SK-N-SH treated with all-trans-retinoic acid at 6 μM for 48 hours (cell line): Measurements from ENCODE around the gene SOX8.

ENCODE experiments used
- ATAC-seq: fragments of 200-7000 bp; cut with Tn5 transposase; 3 replicates; pipeline ENCODE4 v1.9.1; 2020; ENCODE audit warnings: mild to moderate bottlenecking, moderate library complexity
- ARNTL ChIP-seq: fragments of 450-650 bp; formaldehyde crosslinking; IDR thresholded peaks from 2 replicates; pipeline ENCODE4 v1.5.0; 2020; ENCODE audit warnings: low read depth, mild to moderate bottlenecking, moderate library complexity, borderline replicate concordance
- BACH2 ChIP-seq: fragments of 250-450 bp; sonication (Bioruptor Pico); IDR thresholded peaks from 2 replicates; pipeline ENCODE4 v1.9.0; 2021; ENCODE audit warnings: mild to moderate bottlenecking, borderline replicate concordance
- CSDC2 ChIP-seq: fragments of 250-450 bp; sonication (Bioruptor Pico); IDR thresholded peaks from 2 replicates; pipeline ENCODE4 v1.5.0; 2020; ENCODE audit warnings: mild to moderate bottlenecking, moderate library complexity
- ESRRG ChIP-seq: fragments of 250-450 bp; sonication (Bioruptor Pico); IDR thresholded peaks from 2 replicates; pipeline ENCODE4 v1.6.1; 2021; ENCODE audit warnings: mild to moderate bottlenecking
- GLIS3 ChIP-seq: fragments of 250-450 bp; sonication (Bioruptor Pico); IDR thresholded peaks from 2 replicates; pipeline ENCODE4 v1.5.0; 2020; ENCODE audit warnings: mild to moderate bottlenecking, moderate library complexity
- ISL1 ChIP-seq: fragments of 250-450 bp; sonication (Bioruptor Pico); IDR thresholded peaks from 2 replicates; pipeline ENCODE4 v2.1.2; 2022; ENCODE audit warnings: mild to moderate bottlenecking, moderate library complexity
- OSR1 ChIP-seq: fragments of 250-450 bp; sonication (Bioruptor Pico); IDR thresholded peaks from 2 replicates; pipeline ENCODE4 v1.8.0; 2022; ENCODE audit warnings: moderate library complexity, mild to moderate bottlenecking, inconsistent platforms
- PPARA ChIP-seq: fragments of 250-450 bp; sonication (Bioruptor Pico); IDR thresholded peaks from 2 replicates; pipeline ENCODE4 v1.5.0; 2020; ENCODE audit warnings: mild to moderate bottlenecking, borderline replicate concordance
- RARB ChIP-seq: fragments of 250-450 bp; sonication (Bioruptor Pico); IDR thresholded peaks from 2 replicates; pipeline ENCODE4 v1.8.0; 2021; ENCODE audit warnings: mild to moderate bottlenecking, moderate library complexity
- SNAI2 ChIP-seq: fragments of 250-450 bp; sonication (Bioruptor Pico); IDR thresholded peaks from 2 replicates; pipeline ENCODE4 v1.5.0; 2020; ENCODE audit warnings: mild to moderate bottlenecking, moderate library complexity
- TCF4 ChIP-seq: fragments of 250-450 bp; sonication (Bioruptor Pico); IDR thresholded peaks from 2 replicates; pipeline ENCODE4 v1.8.0; 2021; ENCODE audit warnings: mild to moderate bottlenecking, moderate library complexity, borderline replicate concordance
- ZC3H10 ChIP-seq: fragments of 250-450 bp; sonication (Bioruptor Pico); IDR thresholded peaks from 2 replicates; pipeline ENCODE4 v1.5.1; 2021; ENCODE audit warnings: mild to moderate bottlenecking, moderate library complexity
- ZFP3 ChIP-seq: fragments of 250-450 bp; sonication (Bioruptor Pico); IDR thresholded peaks from 2 replicates; pipeline ENCODE4 v1.5.0; 2020; ENCODE audit warnings: mild to moderate bottlenecking, moderate library complexity
- ZFP30 ChIP-seq: fragments of 450-650 bp; formaldehyde crosslinking; IDR thresholded peaks from 2 replicates; pipeline ENCODE4 v1.5.0; 2022; ENCODE audit warnings: mild to moderate bottlenecking, moderate library complexity
- ZNF565 ChIP-seq: fragments of 450-650 bp; formaldehyde crosslinking; conservative IDR thresholded peaks from 2 replicates; pipeline ENCODE4 v1.5.0; 2020; ENCODE audit warnings: low read depth, mild to moderate bottlenecking, moderate library complexity
- ZNF70 ChIP-seq: fragments of 450-650 bp; formaldehyde crosslinking; IDR thresholded peaks from 2 replicates; pipeline ENCODE4 v1.5.0; 2020; ENCODE audit warnings: mild to moderate bottlenecking, moderate library complexity
- ZNF8 ChIP-seq: fragments of 450-650 bp; formaldehyde crosslinking; IDR thresholded peaks from 2 replicates; pipeline ENCODE4 v1.5.0; 2020; ENCODE audit warnings: mild to moderate bottlenecking, moderate library complexity
- TF ChIP-seq, protein P1 (sequence below): fragments of 250-450 bp; sonication (Bioruptor Pico); IDR thresholded peaks from 2 replicates; pipeline ENCODE4 v1.8.0; 2021; ENCODE audit warnings: low read depth, mild to moderate bottlenecking, moderate library complexity, borderline replicate concordance
- TF ChIP-seq, protein P2 (sequence below): fragments of 250-450 bp; sonication (Bioruptor Pico); IDR thresholded peaks from 2 replicates; pipeline ENCODE4 v1.5.0; 2020; ENCODE audit warnings: mild to moderate bottlenecking, moderate library complexity
- TF ChIP-seq, protein P3 (sequence below): fragments of 250-450 bp; sonication (Bioruptor Pico); IDR thresholded peaks from 2 replicates; pipeline ENCODE4 v1.5.1; 2021; ENCODE audit warnings: mild to moderate bottlenecking, moderate library complexity
- TF ChIP-seq, protein P4 (sequence below): fragments of 250-450 bp; sonication (Bioruptor Pico); IDR thresholded peaks from 2 replicates; pipeline ENCODE4 v1.8.0; 2020; ENCODE audit warnings: mild to moderate bottlenecking, moderate library complexity, borderline replicate concordance

Gene SOX8

DNA sequence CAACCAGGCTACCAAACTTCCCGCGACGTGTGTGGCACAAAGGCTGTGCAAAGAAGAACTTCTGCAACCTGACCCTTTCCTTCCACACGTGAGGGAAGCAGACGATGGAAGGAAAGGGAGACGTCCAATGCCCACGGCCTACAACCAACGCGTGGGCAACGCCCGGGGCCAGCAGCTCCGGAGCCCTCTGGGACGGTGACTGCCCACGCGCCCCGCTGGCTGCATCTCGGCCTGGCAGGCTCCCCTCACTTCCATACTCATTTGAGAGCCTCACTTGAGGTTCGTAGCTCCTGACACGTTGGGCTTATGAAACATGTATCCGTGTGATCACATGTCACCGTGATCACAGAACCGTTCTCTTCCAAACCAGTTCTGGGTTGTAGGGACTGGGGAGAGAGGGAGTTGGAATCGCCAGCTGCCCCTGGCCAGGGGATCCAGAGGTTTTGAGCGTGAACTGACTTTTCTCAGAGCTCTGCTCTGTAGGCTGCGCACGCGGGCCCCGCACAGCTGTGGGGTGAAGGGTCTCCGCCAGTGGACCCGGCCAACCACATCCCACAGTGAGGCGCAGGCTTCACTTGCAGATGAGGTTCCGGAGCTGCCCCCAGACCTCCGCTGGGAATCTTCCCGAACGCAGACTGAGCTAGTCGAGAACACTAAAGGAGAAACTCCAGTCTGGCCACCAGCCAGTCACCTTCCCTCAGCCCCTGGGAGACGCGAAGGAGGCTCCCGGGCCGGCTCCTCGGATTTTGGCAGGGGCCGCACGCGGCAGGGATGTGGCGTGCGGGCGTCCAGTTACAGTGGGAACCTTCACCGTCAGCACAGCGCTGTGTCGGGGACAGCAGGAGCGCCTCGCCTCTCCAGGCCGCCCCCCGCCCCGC lies 11.8 kb upstream of the SOX8 start:
- TF ChIP-seq CSDC2 (CRISPR knock-in tag): no peak
- TF ChIP-seq ISL1 (CRISPR knock-in tag): no peak
- TF ChIP-seq ZC3H10: no peak
- TF ChIP-seq, protein P1, sequence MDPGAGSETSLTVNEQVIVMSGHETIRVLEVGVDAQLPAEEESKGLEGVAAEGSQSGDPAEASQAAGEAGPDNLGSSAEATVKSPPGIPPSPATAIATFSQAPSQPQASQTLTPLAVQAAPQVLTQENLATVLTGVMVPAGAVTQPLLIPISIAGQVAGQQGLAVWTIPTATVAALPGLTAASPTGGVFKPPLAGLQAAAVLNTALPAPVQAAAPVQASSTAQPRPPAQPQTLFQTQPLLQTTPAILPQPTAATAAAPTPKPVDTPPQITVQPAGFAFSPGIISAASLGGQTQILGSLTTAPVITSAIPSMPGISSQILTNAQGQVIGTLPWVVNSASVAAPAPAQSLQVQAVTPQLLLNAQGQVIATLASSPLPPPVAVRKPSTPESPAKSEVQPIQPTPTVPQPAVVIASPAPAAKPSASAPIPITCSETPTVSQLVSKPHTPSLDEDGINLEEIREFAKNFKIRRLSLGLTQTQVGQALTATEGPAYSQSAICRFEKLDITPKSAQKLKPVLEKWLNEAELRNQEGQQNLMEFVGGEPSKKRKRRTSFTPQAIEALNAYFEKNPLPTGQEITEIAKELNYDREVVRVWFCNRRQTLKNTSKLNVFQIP (CRISPR knock-in tag): no peak
- TF ChIP-seq, protein P2, sequence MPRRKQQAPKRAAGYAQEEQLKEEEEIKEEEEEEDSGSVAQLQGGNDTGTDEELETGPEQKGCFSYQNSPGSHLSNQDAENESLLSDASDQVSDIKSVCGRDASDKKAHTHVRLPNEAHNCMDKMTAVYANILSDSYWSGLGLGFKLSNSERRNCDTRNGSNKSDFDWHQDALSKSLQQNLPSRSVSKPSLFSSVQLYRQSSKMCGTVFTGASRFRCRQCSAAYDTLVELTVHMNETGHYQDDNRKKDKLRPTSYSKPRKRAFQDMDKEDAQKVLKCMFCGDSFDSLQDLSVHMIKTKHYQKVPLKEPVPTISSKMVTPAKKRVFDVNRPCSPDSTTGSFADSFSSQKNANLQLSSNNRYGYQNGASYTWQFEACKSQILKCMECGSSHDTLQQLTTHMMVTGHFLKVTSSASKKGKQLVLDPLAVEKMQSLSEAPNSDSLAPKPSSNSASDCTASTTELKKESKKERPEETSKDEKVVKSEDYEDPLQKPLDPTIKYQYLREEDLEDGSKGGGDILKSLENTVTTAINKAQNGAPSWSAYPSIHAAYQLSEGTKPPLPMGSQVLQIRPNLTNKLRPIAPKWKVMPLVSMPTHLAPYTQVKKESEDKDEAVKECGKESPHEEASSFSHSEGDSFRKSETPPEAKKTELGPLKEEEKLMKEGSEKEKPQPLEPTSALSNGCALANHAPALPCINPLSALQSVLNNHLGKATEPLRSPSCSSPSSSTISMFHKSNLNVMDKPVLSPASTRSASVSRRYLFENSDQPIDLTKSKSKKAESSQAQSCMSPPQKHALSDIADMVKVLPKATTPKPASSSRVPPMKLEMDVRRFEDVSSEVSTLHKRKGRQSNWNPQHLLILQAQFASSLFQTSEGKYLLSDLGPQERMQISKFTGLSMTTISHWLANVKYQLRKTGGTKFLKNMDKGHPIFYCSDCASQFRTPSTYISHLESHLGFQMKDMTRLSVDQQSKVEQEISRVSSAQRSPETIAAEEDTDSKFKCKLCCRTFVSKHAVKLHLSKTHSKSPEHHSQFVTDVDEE (CRISPR knock-in tag): no peak
- no peak for TF ChIP-seq SNAI2 (CRISPR knock-in tag)
- TF ChIP-seq PPARA: no peak
- TF ChIP-seq ZNF70 (CRISPR knock-in tag): no peak
- TF ChIP-seq BACH2: no peak
- TF ChIP-seq GLIS3 (CRISPR knock-in tag): no peak
- no peak for TF ChIP-seq RARB (CRISPR knock-in tag)
- TF ChIP-seq, protein P3, sequence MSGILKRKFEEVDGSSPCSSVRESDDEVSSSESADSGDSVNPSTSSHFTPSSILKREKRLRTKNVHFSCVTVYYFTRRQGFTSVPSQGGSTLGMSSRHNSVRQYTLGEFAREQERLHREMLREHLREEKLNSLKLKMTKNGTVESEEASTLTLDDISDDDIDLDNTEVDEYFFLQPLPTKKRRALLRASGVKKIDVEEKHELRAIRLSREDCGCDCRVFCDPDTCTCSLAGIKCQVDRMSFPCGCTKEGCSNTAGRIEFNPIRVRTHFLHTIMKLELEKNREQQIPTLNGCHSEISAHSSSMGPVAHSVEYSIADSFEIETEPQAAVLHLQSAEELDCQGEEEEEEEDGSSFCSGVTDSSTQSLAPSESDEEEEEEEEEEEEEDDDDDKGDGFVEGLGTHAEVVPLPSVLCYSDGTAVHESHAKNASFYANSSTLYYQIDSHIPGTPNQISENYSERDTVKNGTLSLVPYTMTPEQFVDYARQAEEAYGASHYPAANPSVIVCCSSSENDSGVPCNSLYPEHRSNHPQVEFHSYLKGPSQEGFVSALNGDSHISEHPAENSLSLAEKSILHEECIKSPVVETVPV (CRISPR knock-in tag): no peak
- no peak for TF ChIP-seq ZFP30 (CRISPR knock-in tag)
- TF ChIP-seq, protein P4, sequence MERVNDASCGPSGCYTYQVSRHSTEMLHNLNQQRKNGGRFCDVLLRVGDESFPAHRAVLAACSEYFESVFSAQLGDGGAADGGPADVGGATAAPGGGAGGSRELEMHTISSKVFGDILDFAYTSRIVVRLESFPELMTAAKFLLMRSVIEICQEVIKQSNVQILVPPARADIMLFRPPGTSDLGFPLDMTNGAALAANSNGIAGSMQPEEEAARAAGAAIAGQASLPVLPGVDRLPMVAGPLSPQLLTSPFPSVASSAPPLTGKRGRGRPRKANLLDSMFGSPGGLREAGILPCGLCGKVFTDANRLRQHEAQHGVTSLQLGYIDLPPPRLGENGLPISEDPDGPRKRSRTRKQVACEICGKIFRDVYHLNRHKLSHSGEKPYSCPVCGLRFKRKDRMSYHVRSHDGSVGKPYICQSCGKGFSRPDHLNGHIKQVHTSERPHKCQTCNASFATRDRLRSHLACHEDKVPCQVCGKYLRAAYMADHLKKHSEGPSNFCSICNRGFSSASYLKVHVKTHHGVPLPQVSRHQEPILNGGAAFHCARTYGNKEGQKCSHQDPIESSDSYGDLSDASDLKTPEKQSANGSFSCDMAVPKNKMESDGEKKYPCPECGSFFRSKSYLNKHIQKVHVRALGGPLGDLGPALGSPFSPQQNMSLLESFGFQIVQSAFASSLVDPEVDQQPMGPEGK (CRISPR knock-in tag): no peak
- no peak for TF ChIP-seq TCF4 (CRISPR knock-in tag)
- no peak for TF ChIP-seq ZNF8 (CRISPR knock-in tag)
- TF ChIP-seq ESRRG (CRISPR knock-in tag): no peak
- TF ChIP-seq ARNTL: no peak
- ATAC-seq: peak; percentile 26

DNA sequence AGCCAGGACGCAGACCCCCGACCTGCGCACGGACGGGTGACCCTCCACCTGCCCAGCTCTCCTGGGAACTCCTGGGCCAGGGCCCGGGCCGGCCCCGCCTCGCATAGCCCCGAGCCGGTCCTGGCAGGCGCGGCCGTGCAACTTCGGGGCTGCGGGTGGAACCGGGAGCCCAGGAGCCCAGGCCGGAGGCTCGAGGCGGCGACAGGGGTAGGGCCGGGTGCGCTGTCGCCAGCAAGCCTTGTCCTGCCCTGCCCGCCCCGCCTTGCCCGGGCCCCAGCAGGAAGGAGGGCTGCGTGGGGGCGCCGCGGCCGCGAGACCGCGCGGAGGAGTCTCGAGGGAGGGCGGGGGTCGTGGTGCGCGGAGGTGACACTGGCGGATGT lies 11.2 kb upstream of the SOX8 start:
- ATAC-seq: peak; percentile 52
- TF ChIP-seq ZFP30 (CRISPR knock-in tag): no peak
- no peak for TF ChIP-seq OSR1 (CRISPR knock-in tag)
- no peak for TF ChIP-seq ZNF565 (CRISPR knock-in tag)
- no peak for TF ChIP-seq SNAI2 (CRISPR knock-in tag)
- TF ChIP-seq, protein P3 (CRISPR knock-in tag): no peak
- no peak for TF ChIP-seq ZFP3
